Astrocyte (in vitro differentiated cells and primary cell): ENCODE measurements around the gene C2CD4A.

Source experiments
- CTCF ChIP-seq: IDR thresholded peaks from 2 replicates; pipeline ENCODE4 v1.5.1; 2011; ENCODE audit warnings: low read depth, mild to moderate bottlenecking, inconsistent platforms, low read length, moderate library complexity; ENCODE audit not compliant: insufficient read depth
- EZH2 ChIP-seq: IDR thresholded peaks from 2 replicates; pipeline ENCODE4 v1.6.1; 2012; ENCODE audit warnings: mild to moderate bottlenecking, low read length, inconsistent platforms; ENCODE audit not compliant: insufficient read depth

- peak; percentile 66 for TF ChIP-seq CTCF
- TF ChIP-seq EZH2: no peak
Observed at GRCh38 chr15:62060113-62060895, 6.5 kb upstream of the C2CD4A start, which contains the start of gene VPS13C.
